GM18867 (cell line): ENCODE results near the gene SLC7A7.
A peak's percentile ranks its signal among the peaks of the same experiment; 100 is the strongest.
"Not testable (repeated sequence)": the region's sequence is repeated elsewhere in the genome, so short reads cannot be mapped to it uniquely, and the experiment has no call there.

ENCODE experiments used
- ATAC-seq: cut with Tn5 transposase; IDR thresholded peaks from one replicate; pipeline ENCODE4 v1.9.1; 2021; ENCODE audit warnings: mild to moderate bottlenecking, moderate library complexity; ENCODE audit not compliant: unreplicated experiment

SLC7A7 gene

DNA sequence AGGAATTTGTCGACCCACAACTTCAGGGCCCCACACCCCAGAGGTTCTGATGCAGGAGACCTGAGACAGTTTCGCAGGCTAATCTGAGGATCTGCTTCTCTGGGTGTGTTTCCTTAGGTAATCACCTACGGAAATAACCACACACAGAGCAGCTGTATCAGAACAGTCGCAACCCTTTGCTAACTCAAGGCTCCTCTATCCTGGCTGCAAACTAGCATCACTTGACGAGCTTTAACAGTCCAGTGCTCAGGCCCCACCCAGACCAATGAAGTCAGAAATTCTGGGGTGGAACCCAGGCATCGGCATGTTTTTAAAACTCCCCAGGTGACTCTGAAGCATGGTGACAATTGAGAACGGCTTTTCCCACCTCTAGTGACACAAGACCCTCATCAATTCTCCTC lies 20.7 kb downstream of the SLC7A7 start:
- ATAC-seq: peak; percentile 45

GRCh38 chr14:22793976-22794375 lies 21.3 kb downstream of the SLC7A7 start:
- no peak for ATAC-seq

DNA sequence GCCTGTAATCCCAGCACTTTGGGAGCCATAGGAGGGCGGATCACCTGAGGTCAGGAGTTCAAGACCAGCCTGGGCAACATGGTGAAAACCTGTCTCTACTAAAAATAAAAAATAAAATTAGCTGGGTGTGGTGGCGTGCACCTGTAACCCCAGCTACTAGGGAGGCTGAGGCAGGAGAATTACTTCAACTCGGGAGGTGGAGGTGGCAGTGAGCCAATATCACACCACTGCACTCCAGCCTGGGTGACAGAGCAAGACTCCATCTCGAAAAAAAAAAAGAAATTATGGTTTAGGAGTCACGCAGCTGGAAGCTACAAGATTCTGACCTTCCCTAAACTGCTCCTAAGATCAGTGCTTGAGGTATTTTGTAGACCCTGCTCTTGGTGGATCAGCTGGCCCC lies 21.7 kb downstream of the SLC7A7 start:
- ATAC-seq: not testable (repeated sequence)

DNA sequence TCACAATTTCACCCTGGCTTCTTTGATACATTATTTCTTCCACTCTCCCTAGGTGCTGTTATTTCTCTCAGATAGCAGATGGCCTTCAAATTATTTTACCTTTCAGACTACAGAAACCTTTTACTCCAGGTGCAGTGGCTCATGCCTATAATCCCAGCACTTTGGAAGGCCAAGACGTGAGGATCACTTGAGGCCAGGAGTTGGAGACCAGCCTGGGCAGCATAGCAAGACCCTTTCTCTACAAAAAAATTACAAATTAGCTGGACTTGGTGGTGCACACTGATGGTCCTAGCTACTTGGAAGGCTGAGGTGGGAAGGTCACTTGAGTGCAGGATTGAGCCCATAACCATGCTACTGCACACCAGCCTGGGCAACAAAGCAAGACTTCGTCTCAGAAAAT lies 23.1 kb downstream of the SLC7A7 start:
- ATAC-seq: no peak

DNA sequence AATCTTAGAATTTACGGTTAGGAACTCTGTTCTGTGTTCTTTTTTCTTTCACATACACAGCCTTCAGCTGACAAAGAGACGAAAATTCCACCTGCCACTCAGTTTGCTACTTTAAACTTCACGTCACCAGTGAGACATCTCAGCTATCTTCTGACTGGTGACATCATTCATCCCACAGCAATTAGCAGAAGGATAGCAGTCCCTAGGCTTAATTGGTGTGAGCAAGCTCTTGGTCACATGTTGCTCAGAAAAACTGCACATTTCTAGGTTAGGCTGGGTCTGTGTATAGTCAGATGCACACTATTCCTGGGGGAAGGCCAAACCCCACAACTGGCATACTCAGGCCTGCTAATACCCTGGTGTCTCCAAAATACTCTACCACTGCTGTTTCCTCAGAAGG lies 23.9 kb downstream of the SLC7A7 start:
- no peak for ATAC-seq

DNA sequence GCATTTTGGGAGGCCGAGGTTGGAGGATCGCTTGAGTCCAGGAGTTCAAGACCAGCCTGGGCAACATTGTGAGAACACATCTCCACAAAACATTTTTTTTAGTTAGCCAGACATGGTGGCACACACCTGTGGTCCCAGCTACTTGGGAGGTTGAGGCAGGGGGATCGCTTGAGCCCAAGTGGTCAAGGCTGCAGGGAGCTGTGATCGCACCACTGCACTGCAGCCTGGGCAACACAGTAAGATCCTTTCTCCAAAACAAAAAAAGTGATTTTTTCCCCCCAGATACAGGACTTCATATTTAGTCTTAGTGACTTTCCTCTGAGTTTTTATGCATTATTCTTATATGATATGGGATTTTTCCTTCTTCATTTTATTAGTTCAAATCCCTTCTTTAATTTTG lies 28.6 kb downstream of the SLC7A7 start:
- no peak for ATAC-seq

GRCh38 chr14:22781301-22781991 lies 33.8 kb downstream of the SLC7A7 start:
- no peak for ATAC-seq

DNA sequence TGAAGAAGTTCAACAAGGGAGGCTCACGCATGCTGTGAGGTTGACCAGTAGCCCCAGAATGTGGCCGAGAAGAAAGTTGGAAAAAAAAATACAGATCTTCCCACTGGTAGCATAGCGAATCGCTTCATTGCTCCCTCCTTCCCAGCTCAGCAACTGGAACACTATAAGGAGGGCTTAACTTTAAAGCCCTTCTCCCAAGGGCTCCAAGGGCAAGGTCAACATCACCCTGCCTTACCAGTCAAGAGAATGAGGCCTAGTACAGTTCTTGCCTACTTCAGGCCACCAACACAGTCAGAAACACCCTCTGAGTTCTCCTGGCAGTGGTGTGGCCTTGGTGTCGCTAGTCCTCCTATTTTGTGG lies 34.3 kb downstream of the SLC7A7 start:
- no peak for ATAC-seq

DNA sequence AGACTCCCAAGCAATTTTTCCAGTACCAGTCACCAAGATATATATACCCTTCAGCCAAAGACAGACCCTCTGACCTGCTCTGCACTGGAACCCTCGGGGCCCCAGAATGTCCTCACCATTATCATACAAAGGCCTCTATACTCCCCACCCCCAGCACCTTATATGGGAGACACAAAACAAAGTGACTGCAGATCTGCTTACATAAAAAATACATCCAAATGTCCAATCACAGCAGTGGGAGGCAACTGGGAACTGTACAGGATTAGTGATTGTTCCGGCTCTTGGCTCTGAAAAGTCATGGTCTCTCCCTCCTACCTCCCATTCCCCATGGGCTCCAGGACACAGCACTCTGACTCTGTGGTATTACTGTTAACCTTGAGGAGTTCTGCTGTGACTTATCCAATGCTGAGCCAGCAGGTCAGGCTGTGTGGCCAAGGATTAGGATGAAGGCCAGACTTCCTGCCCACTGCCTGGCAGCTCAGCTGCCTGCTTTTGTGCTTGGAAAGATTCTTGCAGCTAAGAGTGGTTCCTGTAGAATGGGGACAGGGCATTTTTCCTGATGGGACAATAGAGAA lies 35.0 kb downstream of the SLC7A7 start:
- ATAC-seq: no peak

GRCh38 chr14:22778084-22778483 lies 37.2 kb downstream of the SLC7A7 start:
- no peak for ATAC-seq

DNA sequence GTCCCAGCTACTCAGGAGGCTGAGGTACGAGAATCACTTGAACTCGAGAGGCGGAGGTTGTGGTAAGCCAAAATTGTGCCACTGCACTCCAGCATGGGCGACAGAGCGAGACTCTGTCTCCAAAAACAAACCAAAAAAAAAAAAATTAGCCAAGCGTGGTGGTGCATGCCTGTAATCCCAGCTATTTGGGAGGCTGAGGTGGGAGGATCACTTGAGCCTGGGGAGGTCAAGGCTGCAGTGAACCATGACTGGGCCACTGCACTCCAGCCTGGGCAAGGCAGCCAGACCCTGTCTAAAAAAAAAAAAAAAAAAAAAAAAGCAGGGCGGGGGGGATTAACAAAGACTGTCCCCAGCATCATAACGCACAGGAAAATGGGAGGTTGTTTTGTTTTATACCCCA lies 38.4 kb downstream of the SLC7A7 start:
- ATAC-seq: not testable (repeated sequence)

DNA sequence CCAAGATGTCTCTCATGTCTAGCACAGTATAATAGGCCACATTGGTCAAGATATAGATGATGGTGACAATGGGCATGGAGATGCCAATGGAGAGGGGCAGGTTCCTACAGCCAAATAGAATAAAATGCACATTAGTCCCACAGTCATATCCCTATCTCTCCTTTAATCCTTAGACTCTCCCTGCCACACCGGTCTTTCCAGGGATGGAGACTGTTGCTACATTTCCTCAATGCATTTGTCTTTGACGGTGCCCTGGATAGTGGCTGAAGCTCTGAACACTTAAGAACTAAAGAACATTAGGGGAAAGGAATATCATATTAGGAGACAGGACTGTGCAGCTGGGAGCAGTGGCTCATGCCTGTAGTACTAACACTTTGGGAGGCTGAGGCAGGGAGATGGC lies 39.0 kb downstream of the SLC7A7 start:
- no peak for ATAC-seq

- ATAC-seq: no peak
These were observed 41.1 kb downstream of the SLC7A7 start for GRCh38 chr14:22774011-22774706.

DNA sequence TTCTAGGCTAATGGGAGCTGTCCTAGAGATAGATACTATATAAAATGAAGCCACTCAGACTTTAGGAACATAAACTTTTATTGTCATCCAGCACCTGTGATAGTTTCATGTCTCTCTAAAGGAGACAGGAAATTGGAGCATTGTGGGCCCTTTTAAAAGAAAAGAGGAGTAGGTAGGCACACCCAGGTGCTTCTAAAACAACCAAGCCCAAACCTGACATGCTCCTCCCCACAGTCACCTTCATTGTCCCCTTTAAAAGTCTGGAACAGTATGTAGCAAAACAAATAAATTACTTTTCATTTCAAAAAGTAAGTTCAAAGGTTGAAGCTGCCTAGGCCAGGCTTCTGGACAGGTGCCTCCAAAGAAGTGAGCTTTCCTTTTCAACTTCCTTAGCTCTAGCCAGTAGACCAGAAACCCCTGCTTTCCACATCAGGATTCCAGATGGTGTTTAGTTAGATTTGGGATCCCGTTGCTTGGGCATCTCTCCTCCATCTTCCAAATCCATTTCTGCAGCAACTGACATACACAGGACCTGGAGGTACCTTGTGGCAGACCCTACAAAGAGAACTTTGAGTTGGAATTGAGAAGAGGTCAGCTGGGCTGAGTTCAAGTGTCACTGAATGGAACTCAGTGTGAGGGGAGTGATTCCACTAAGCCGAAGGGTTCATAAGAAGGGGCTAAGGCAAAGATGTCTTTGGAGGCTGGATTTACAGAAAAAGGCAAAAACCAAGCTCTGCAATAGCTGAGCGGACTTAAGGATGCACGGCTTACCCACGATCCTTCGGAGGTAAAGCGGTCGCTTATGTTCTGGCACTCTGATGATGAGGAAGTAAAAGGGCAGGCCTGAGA lies 41.8 kb downstream of the SLC7A7 start:
- ATAC-seq: no peak

DNA sequence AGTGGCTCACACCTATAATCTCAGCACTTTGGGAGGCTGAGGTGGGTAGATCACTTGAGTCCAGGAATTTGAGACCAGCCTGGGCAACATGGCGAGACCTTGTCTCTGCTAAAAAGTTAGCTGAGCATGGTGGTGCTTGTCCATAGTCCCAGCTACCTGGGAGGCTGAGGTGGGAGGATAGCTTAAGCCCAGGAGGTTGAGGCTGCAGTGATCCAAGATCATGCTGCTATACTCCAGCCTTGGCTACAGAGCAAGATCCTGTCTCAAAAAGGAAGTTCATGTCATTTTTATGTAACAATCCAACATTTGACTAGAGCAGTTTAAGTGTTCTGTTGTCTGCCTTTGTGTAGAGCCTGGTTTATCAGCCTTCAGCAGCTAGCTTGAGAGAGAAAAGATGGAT lies 42.5 kb downstream of the SLC7A7 start:
- no peak for ATAC-seq

- no peak for ATAC-seq
These were observed 44.6 kb downstream of the SLC7A7 start for GRCh38 chr14:22770481-22771187.

DNA sequence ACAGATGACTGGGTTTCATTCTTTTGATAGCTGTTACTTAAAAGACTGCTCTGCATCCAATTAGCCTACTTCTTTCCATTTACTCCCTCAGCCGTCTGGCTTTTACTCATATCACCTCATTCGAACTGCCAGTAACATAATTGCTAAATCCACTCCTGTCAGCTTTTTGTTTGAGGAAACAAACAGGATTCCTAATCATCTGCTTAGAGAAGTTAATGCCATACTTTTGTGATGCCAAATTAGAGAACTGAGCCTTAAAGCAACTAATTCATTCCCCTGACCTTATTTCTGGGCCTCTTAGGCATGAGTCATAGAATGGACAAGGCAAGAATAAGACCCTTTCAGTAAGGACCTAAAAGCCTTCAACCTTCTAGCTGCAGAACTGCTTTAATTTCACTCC lies 45.9 kb downstream of the SLC7A7 start:
- no peak for ATAC-seq

- no peak for ATAC-seq
These were observed 46.3 kb downstream of the SLC7A7 start for GRCh38 chr14:22768947-22769346.

GRCh38 chr14:22767323-22767589 lies 48.0 kb downstream of the SLC7A7 start:
- ATAC-seq: no peak

- peak; percentile 77 for ATAC-seq
These were observed 48.5 kb downstream of the SLC7A7 start, which contains the start of gene OXA1L for GRCh38 chr14:22766457-22767322. OXA1L (plus strand) TSS chr14:22766688; CDS start chr14:22766702, 14 bp downstream.
